Subcutaneous abdominal adipose tissue (tissue), 5 donors: ENCODE results near the gene EEFSEC.

Source experiments
- H3K27ac ChIP-seq: one replicate; pipeline ENCODE4 v1.7.0; 2013; ENCODE audit warnings: low read depth, mild to moderate bottlenecking, inconsistent platforms, low read length, moderate library complexity
- H3K27me3 ChIP-seq, 5 donors: one replicate each; pipeline ENCODE4 v1.7.0; 2013; ENCODE audit warnings: low read length in 5 of 5, inconsistent platforms in 1 of 5; ENCODE audit not compliant: control insufficient read depth in 5 of 5, insufficient read depth in 4 of 5
- H3K36me3 ChIP-seq, 5 donors: one replicate each; pipeline ENCODE4 v1.7.0; 2013; ENCODE audit warnings: low read length in 5 of 5; ENCODE audit not compliant: control insufficient read depth in 5 of 5, insufficient read depth in 5 of 5
- H3K4me1 ChIP-seq, 5 donors: one replicate each; pipeline ENCODE4 v1.7.0; 2013; ENCODE audit warnings: low read length in 5 of 5, mild to moderate bottlenecking in 3 of 5, moderate library complexity in 1 of 5; ENCODE audit not compliant: control insufficient read depth in 5 of 5, insufficient read depth in 5 of 5
- H3K4me3 ChIP-seq, 5 donors: one replicate each; pipeline ENCODE4 v1.7.0; 2013; ENCODE audit warnings: low read length in 5 of 5, low read depth in 1 of 5
- H3K9ac ChIP-seq, 5 donors: one replicate each; pipeline ENCODE4 v1.7.0; 2013; ENCODE audit warnings: low read length in 5 of 5, mild to moderate bottlenecking in 4 of 5, moderate library complexity in 3 of 5
- H3K9me3 ChIP-seq, 5 donors: one replicate each; pipeline ENCODE4 v1.7.0; 2013; ENCODE audit warnings: low read length in 5 of 5; ENCODE audit not compliant: control insufficient read depth in 5 of 5
- donor health status: healthy.
- donor health status: healthy.
- donor health status: healthy.
- donor health status: healthy.
- donor health status: healthy.

The EEFSEC gene

DNA sequence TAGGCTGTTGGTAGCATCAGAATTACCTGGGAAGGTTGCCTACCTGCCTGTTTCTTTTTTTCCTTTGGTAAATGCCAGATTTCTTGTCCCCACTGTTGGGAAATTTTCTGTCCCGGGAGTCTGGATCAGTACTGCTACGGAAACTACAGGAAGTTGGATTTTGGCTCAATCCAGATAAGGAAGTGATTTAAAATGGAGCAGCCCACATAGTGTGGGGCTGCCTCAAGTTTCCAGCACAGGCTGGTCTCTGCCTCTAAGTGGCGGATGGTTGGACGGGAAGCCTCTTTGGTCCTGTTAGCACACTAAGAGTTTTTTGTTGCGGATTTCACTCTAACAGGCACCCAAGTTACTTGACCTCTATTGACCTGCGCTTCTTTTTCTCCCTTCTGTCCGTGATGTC is 54.7 kb downstream of the EEFSEC start:
- Histone ChIP-seq H3K9ac (no peak overlapping the region), H3K4me1 (peaks cover 0 to 16% (median 12%) of the 10 kb centered on the region in 5 donors), H3K27ac (no peak overlapping the region), H3K27me3 (no peaks in the 10 kb centered on the region), H3K9me3 (no peaks in the 10 kb centered on the region), H3K4me3 (no peak overlapping the region), H3K36me3 (no peaks in the 10 kb centered on the region)

DNA sequence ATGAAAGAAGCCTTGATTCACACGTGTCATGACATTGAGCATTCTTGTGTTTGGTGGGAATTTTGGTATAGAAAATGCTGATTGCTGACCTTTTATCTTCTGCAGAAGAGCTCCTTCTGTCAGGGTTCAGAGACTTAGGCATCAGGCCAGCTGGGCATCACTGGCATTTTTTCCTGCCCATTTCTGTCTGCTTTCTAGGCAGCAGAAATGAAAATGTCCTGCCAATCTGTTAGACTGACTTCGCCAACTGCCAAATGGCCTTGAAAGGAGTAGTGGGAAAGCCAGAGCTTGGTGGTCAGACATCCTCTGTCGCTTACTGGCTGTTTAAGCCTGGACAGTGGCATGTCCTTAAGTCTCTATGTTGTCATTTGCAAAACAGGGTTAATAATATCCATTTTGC is 57.4 kb downstream of the EEFSEC start:
- no peak overlapping the region for H3K27ac ChIP-seq
- H3K4me1 ChIP-seq = peaks cover 0 to 16% (median 12%) of the 10 kb centered on the region in 5 donors
- H3K9me3 ChIP-seq = no peaks in the 10 kb centered on the region
- peak overlapping the region in 1 of 5 donors; percentile 4 for H3K4me3 ChIP-seq
- no peaks in the 10 kb centered on the region for H3K27me3 ChIP-seq
- no peak overlapping the region for H3K9ac ChIP-seq
- no peaks in the 10 kb centered on the region for H3K36me3 ChIP-seq

DNA sequence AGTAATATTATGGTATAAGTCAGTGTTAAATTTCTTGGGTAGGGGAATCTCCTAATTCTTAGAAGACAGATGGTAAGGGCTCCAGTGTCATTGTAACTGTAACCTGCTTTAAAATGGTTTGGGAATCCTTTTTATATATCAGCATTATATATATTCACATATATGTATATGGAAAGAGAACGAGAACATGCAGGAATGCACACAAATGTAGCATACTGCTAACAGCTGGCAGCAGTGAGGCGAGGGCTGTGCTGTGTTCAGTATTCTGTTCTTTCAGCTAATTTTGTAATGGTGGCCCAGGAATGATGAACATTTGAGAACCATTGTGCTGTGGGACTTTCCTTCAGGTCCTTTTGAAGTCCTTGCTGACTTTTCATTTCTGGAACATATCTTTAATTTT is 60.8 kb downstream of the EEFSEC start:
- Histone ChIP-seq H3K4me3 (no peak overlapping the region), H3K27ac (no peak overlapping the region), H3K36me3 (peaks cover 0 to 3% (median 0%) of the 10 kb centered on the region in 5 donors), H3K4me1 (peaks cover 0 to 16% (median 13%) of the 10 kb centered on the region in 5 donors), H3K9me3 (no peaks in the 10 kb centered on the region), H3K27me3 (no peaks in the 10 kb centered on the region), H3K9ac (no peak overlapping the region)

DNA sequence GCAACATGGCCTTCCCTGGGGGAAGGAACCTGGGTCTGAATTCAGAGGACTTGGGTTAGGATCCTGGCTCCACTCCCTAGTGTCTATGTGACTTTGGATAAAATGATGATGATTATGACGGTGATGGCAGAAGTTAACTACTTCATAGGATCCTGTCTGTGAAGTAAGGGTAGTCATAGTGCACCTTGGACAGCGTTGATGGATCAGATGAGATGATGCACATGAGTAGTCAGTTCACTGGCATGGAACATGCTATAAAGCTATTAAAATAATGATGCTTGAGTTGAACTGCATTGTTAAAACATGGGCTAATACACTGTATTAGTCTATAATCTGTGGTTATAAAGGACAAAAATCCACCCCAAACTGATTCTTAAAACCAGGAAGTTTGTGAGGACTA is 62.0 kb downstream of the EEFSEC start:
- H3K4me1 ChIP-seq = peaks cover 0 to 13% (median 10%) of the 10 kb centered on the region in 5 donors
- peaks cover 0 to 5% (median 0%) of the 10 kb centered on the region in 5 donors for H3K36me3 ChIP-seq
- no peaks in the 10 kb centered on the region for H3K9me3 ChIP-seq
- H3K27ac ChIP-seq = no peak overlapping the region
- H3K4me3 ChIP-seq = no peak overlapping the region
- H3K27me3 ChIP-seq = no peaks in the 10 kb centered on the region
- no peak overlapping the region for H3K9ac ChIP-seq

DNA sequence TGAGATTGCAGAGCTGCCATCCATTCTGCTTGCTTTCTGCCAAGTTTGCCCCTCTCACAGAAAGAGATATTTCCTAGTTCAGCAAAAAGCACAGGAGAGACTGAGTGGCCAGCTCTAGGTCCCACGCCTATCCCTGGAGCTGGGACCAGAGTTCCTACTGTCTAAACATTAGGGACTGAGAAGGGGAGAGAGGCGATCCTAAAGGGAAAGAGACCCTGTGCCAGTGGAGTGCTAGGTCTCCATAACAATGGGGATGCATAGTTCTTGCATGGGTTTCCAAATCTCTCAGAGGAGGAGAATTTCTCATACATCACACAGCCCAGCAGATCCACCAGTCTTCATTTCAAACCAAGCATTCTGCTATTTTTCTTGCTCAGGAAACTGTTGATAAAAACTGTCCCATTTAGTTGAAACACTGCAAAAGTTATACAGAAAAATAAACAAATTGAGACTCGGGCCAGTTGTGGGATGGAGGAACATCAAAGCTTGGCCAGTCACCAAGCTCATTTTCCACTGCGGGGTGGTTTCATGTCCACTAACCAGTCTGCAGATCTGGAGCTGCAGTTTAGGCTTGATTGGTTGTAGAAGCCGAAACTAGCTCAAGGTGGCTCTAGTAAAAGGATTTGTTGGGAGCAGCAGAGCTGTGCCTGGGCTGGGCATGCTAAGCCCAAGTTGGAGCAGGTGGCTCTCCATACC is 62.7 kb downstream of the EEFSEC start:
- no peaks in the 10 kb centered on the region for H3K27me3 ChIP-seq
- no peak overlapping the region for H3K27ac ChIP-seq
- H3K4me1 ChIP-seq = peaks cover 0 to 6% (median 4%) of the 10 kb centered on the region in 5 donors
- no peaks in the 10 kb centered on the region for H3K9me3 ChIP-seq
- H3K9ac ChIP-seq = no peak overlapping the region
- H3K4me3 ChIP-seq = no peak overlapping the region
- peaks cover 0 to 6% (median 0%) of the 10 kb centered on the region in 5 donors for H3K36me3 ChIP-seq

DNA sequence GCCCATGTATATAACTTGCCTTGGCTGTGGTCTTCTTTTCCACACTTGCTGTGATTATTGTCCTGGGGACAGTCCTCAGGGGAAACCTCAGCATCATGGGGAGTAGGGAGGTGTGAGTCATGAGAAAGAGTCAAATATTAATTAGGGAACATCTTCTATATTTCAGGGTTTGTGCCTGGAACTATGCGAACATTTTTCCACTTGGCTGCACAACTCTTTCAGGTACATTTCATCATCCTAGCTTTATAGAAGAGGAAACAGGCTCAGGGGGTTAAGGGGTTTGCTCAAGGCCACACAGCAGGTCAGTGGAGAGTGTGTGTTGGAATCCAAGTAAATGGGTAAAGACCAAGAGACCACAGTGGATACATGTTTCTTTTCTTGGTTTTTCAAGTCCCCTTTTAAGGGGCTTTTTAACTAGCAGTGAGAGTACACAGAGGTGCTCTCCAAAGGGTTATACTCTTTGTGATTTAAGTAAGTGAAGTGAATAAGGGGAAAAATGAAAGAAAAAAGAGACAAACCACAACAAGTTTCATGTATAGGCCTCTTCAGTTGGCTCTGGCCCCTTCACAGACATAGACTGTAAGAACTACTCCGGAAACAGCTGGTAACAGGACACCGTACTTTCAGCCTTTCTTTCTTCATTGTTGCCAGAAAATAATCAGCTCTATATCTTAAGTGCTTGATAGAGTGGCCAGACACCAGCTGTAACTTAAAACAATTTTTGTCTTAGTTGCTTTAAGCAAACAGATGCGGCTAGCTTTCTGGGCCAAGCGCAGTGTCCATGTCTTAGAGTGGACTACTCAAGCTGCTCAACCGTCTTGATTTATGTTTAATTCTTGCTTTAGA is 64.6 kb downstream of the EEFSEC start:
- H3K36me3 ChIP-seq = peaks cover 0 to 6% (median 0%) of the 10 kb centered on the region in 5 donors
- H3K4me1 ChIP-seq = peaks cover 0 to 5% (median 4%) of the 10 kb centered on the region in 5 donors
- H3K4me3 ChIP-seq = no peak overlapping the region
- peaks cover 0 to 5% (median 2%) of the 10 kb centered on the region in 5 donors for H3K9me3 ChIP-seq
- no peaks in the 10 kb centered on the region for H3K27me3 ChIP-seq
- no peak overlapping the region for H3K9ac ChIP-seq
- H3K27ac ChIP-seq = no peak overlapping the region

DNA sequence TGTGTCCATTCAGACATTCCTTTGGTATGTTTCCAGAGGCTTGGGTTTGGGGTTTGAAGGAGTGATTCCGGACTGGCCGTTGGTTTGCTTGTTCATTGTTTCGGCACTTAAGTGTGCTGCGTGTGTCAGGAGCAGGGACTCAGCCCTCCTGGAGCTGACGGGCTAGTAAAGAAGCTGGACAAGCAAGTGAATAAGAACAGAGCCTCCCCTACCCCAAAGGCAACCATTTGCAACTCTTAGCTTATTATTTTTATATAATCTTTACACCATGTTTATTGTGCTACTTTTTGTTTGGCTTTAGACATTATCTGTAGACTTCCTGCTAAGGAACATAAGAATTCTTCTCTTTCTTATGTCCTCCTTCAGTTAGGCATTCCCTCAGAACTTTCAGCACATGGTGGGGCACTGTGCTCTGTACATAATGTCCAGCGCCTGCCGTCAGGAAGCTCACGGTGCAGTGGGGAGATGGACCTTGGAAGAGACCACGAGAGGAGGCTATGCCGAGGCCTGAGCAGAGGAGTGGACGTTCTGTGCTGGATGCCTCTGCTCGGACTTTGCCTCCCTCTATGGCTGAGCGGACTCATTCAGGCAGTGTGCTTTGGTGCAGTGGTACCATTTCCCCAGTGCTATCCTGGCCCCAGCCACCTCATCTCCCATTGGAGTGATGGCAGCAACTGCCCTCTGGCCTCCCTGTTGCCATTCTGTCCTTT is 65.4 kb downstream of the EEFSEC start:
- no peaks in the 10 kb centered on the region for H3K27me3 ChIP-seq
- peaks cover 2 to 13% (median 8%) of the 10 kb centered on the region in 5 donors for H3K9me3 ChIP-seq
- peaks cover 0 to 5% (median 4%) of the 10 kb centered on the region in 5 donors for H3K4me1 ChIP-seq
- H3K27ac ChIP-seq = no peak overlapping the region
- H3K36me3 ChIP-seq = peaks cover 0 to 6% (median 0%) of the 10 kb centered on the region in 5 donors
- no peak overlapping the region for H3K9ac ChIP-seq
- H3K4me3 ChIP-seq = no peak overlapping the region

DNA sequence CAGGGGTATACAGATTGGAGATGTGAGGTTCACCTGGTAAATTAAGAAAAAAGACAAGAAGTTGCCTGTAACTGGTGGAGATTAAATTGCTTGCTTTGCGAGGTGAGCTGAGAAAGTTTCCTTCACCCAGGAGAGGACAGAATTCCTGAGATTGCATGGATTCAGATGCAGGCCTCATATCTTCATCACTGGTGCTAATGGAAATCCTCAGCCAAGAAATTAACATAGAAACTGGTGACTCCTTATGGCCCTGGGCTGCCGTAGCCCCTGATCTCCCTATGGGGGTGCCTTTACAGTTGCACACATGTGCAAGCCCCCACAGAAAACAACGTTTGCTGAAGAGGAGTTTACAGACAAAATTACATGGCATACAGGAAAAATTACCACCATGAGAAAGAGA is 68.0 kb downstream of the EEFSEC start:
- no peak overlapping the region for H3K9ac ChIP-seq
- no peak overlapping the region for H3K27ac ChIP-seq
- no peak overlapping the region for H3K4me3 ChIP-seq
- H3K27me3 ChIP-seq = no peaks in the 10 kb centered on the region
- peaks cover 0 to 4% (median 3%) of the 10 kb centered on the region in 5 donors for H3K4me1 ChIP-seq
- peaks cover 2 to 13% (median 8%) of the 10 kb centered on the region in 5 donors for H3K9me3 ChIP-seq
- peaks cover 0 to 6% (median 0%) of the 10 kb centered on the region in 5 donors for H3K36me3 ChIP-seq

DNA sequence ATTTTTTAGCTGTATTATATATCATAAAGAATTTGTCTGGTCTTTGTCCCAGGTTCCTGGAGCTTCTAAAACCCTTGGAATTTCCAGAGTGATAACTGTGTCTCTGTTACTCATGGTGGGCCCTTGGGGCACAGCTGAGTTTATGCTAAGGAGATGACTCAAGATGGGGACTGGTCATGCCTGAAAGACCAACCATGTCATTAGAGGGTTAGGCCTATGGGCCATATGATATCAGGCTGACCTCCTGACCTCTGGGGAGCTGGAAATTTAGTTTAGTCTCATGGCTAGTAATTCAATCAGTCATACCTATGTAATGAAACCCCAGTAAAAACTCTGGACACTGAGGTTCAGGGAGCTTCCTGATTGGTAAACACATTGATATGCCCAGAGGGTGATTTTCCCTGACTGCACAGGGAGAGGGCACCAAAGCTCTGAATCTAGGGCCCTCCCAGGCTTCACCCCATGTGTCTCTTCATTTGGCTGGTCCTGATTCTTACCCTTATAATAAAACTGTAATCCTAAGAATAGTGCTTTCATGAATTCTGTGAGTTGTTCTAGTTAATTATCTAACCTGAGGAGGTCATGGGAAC is 69.6 kb downstream of the EEFSEC start:
- H3K4me3 ChIP-seq = no peak overlapping the region
- H3K36me3 ChIP-seq = peaks cover 0 to 6% (median 0%) of the 10 kb centered on the region in 5 donors
- peaks cover 0 to 2% (median 0%) of the 10 kb centered on the region in 5 donors for H3K4me1 ChIP-seq
- no peak overlapping the region for H3K9ac ChIP-seq
- no peaks in the 10 kb centered on the region for H3K27me3 ChIP-seq
- peaks cover 2 to 13% (median 8%) of the 10 kb centered on the region in 5 donors for H3K9me3 ChIP-seq
- no peak overlapping the region for H3K27ac ChIP-seq
